Activated B cell treated with CpG ODN at 0.5 μM for 24 hours (primary cell): ENCODE results near the gene USP4. TPM values are rescaled to one million over a fixed set of nuclear protein-coding genes. Genes with fewer than 3 reads are reported as not detected.

Experiments
- ATAC-seq: fragments of 200-7000 bp; cut with Tn5 transposase; one replicate; pipeline ENCODE4 v1.10.0; 2021; ENCODE audit warnings: low read depth, mild to moderate bottlenecking, moderate library complexity
- CTCF ChIA-PET: fragments of 350-600 bp; sonication (Branson Sonifier 250); formaldehyde crosslinking; loops from one replicate; lab custom pipeline; 2021; ENCODE audit warnings: antibody characterized with exemption; lab: Charles Lee
- POLR2A ChIA-PET: fragments of 350-600 bp; sonication (Branson Sonifier 250); formaldehyde crosslinking; loops from one replicate; lab custom pipeline; 2021; ENCODE audit warnings: antibody characterized with exemption; lab: Charles Lee
- DNase-seq: peaks from one replicate; pipeline ENCODE4 v3.0.0; 2022
- H3K27ac Mint-ChIP-seq: one replicate; pipeline ENCODE4 v1.8.0; 2020; ENCODE audit warnings: mixed read lengths
- H3K27me3 Mint-ChIP-seq: one replicate; pipeline ENCODE4 v1.8.0; 2021; ENCODE audit warnings: mixed read lengths
- H3K36me3 Mint-ChIP-seq: one replicate; pipeline ENCODE4 v1.8.0; 2021; ENCODE audit warnings: low read depth, mixed read lengths
- H3K4me1 Mint-ChIP-seq: one replicate; pipeline ENCODE4 v1.8.0; 2021; ENCODE audit warnings: mixed read lengths
- H3K4me3 Mint-ChIP-seq: one replicate; pipeline ENCODE4 v1.8.0; 2020; ENCODE audit warnings: mild to moderate bottlenecking, mixed read lengths
- H3K9me3 Mint-ChIP-seq: one replicate; pipeline ENCODE4 v1.8.0; 2020; ENCODE audit warnings: mixed read lengths
- intact Hi-C: fragments of 100-400 bp; cut with micrococcal nuclease; formaldehyde crosslinking; loops from one replicate; pipeline ENCODE4 v1.15.1; 2024
- total RNA-seq: library from RNA; stranded (reverse); gene quantifications from 2 replicates; pipeline ENCODE4 v1.2.3, GENCODE V29; 2022
- TF ChIP-seq, protein P1 (sequence below): fragments of 200-600 bp; IDR thresholded peaks from one replicate; pipeline ENCODE4 v1.8.0; 2022; ENCODE audit warnings: antibody characterized with exemption, mild to moderate bottlenecking

The USP4 gene
- total RNA-seq = 86.7 and 115 TPM in 2 replicates

GRCh38 chr3:49339941-49340800, at the start of gene USP4:
TSS of gene USP4 (minus strand) at chr3:49340053. CDS start at chr3:49340024, 29 bp downstream.
- Mint-ChIP-seq H3K9me3 (no peaks in the 10 kb centered on the region), H3K27me3 (no peaks in the 10 kb centered on the region), H3K27ac (peak within 1 kb of the TSS; percentile 99), H3K36me3 (peaks cover 19% of the 10 kb centered on the region), H3K4me1 (peaks cover 64% of the 10 kb centered on the region), H3K4me3 (peak within 1 kb of the TSS; percentile 95)
- CTCF ChIA-PET = interaction anchor here (0.5 to 3.3 kb wide), 22 partner anchors 13 to 332 kb away, joined by 3 to 52 read pairs (median 4); partner anchors contain the start of genes DAG1, KLHDC8B, NICN1 and RHOA
- TF ChIP-seq, protein P1, sequence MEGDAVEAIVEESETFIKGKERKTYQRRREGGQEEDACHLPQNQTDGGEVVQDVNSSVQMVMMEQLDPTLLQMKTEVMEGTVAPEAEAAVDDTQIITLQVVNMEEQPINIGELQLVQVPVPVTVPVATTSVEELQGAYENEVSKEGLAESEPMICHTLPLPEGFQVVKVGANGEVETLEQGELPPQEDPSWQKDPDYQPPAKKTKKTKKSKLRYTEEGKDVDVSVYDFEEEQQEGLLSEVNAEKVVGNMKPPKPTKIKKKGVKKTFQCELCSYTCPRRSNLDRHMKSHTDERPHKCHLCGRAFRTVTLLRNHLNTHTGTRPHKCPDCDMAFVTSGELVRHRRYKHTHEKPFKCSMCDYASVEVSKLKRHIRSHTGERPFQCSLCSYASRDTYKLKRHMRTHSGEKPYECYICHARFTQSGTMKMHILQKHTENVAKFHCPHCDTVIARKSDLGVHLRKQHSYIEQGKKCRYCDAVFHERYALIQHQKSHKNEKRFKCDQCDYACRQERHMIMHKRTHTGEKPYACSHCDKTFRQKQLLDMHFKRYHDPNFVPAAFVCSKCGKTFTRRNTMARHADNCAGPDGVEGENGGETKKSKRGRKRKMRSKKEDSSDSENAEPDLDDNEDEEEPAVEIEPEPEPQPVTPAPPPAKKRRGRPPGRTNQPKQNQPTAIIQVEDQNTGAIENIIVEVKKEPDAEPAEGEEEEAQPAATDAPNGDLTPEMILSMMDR = no peak
- intact Hi-C loops = loop anchor here (1.0 to 5.0 kb wide), 12 partner anchors 17 to 897 kb away; partner anchors contain the start of genes APEH, DAG1, GNAI2 and NICN1
- DNase-seq (peak; percentile 88), ATAC-seq (peak; percentile 84)
- POLR2A ChIA-PET = interaction anchor here (0.6 to 4.4 kb wide), 49 partner anchors 8 to 1957 kb away, joined by 3 to 106 read pairs (median 5); partner anchors contain the start of genes ARIH2, C3orf62, CCDC71 and DAG1

DNA sequence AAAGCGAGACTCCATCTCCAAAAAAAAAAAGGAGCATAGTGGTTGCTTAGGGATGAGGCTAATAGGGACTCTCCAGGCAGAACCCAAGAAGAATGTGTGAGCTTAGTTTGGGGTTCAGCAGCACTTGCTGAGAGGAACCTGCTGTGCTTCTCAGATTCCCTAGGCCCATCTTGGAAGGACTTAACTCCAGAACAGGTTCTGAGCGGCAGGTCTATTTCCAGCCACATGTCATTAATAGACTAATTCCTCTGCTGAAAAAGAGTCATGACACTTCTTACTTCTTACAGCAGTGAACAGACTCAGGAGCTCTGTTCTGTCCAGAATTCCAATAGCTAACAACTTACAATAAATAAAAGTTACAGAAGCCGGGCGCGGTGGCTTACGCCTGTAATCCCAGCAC, 49.4 kb upstream of the USP4 start:
- H3K9me3 Mint-ChIP-seq = no peaks in the 10 kb centered on the region
- H3K4me1 Mint-ChIP-seq = peaks cover 59% of the 10 kb centered on the region
- DNase-seq (no peak), ATAC-seq (no peak)
- TF ChIP-seq, protein P1 = no peak
- intact Hi-C loops = no loop called here
- ChIA-PET POLR2A (interaction anchor here (0.7 kb wide), 1 partner anchor 271 kb away, joined by 10 read pairs; no protein-coding TSS in a partner anchor), CTCF (no interaction called here)
- no peak overlapping the region for H3K4me3 Mint-ChIP-seq
- H3K27me3 Mint-ChIP-seq = no peaks in the 10 kb centered on the region
- no peak overlapping the region for H3K27ac Mint-ChIP-seq
- H3K36me3 Mint-ChIP-seq = peaks cover 33% of the 10 kb centered on the region

DNA sequence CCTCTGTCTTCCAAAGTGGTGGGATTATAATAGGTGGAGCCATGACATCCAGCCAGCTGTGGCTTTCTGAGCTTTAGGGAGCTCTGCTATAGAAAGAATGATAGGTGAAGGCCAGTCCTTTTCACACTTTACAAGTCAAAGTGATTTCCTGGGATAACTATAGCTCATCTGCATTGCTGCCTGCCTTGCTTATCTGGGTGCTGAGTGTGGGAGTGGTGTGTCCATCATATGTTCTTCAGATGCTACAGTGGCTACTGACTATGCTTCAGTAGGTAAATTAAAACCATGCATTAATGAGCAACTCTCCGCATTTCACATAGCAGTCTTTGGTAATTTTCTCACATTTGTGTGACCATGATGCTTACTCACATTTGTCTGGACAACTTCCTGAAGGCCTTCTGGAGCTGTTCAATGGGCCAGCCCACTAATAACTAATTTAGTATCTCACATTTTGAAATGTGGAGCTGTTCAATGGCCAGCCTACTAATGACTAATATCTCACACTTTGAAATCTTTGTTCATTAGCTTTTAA, 48.5 kb upstream of the USP4 start:
- peaks cover 31% of the 10 kb centered on the region for H3K36me3 Mint-ChIP-seq
- H3K4me1 Mint-ChIP-seq = peaks cover 65% of the 10 kb centered on the region
- H3K27me3 Mint-ChIP-seq = no peaks in the 10 kb centered on the region
- ATAC-seq = no peak
- H3K27ac Mint-ChIP-seq = peak overlapping the region; percentile 66
- ChIA-PET POLR2A (interaction anchor here (0.5 to 1.1 kb wide), 3 partner anchors 23 to 718 kb away, joined by 3 to 10 read pairs (median 4); partner anchors contain the start of genes RHOA and USP4), CTCF (interaction anchor here (0.7 to 1.1 kb wide), 2 partner anchors 48 to 61 kb away, joined by 3 read pairs; partner anchors contain the start of gene USP4)
- intact Hi-C loops = no loop called here
- DNase-seq = no peak
- no peaks in the 10 kb centered on the region for H3K9me3 Mint-ChIP-seq
- no peak overlapping the region for H3K4me3 Mint-ChIP-seq
- TF ChIP-seq, protein P1 = no peak

DNA sequence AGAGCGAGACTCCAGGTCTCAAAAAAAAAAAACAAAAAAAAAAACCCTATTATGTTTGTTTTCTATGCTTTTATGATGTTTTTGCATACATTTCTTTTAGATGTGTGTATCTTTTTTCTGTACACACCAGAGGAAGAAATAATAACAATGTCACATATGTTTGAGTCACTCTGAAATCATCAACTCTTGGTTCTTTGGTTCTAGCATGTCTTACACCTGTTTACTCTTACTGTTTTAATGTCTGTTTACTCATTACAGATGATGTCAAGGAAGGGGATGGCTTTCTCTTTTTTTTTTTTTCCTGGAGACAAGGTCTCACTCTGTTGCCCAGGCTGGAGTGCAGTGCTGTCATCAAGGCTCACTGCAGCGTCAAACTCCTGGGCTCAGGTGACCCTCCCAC, 47.9 kb upstream of the USP4 start:
- peaks cover 65% of the 10 kb centered on the region for H3K4me1 Mint-ChIP-seq
- POLR2A ChIA-PET = interaction anchor here (1.1 kb wide), 1 partner anchor 48 kb away, joined by 4 read pairs; the partner anchor contains the start of gene USP4

More for the DNA sequence above, 47.9 kb upstream of the USP4 start:
- H3K9me3 Mint-ChIP-seq = no peaks in the 10 kb centered on the region
- ATAC-seq (no peak), DNase-seq (no peak)
- peak overlapping the region; percentile 57 for H3K27ac Mint-ChIP-seq
- no peak overlapping the region for H3K4me3 Mint-ChIP-seq
- H3K27me3 Mint-ChIP-seq = no peaks in the 10 kb centered on the region
- peaks cover 29% of the 10 kb centered on the region for H3K36me3 Mint-ChIP-seq
- intact Hi-C loops = no loop called here
- TF ChIP-seq, protein P1 = no peak
- CTCF ChIA-PET = interaction anchor here (1.1 kb wide), 1 partner anchor 48 kb away, joined by 3 read pairs; the partner anchor contains the start of gene USP4
